ENCODE measurements around the gene KCTD14. TPM values are rescaled to one million over a fixed set of nuclear protein-coding genes. Genes with fewer than 3 reads are reported as not detected.
"Not testable (repeated sequence)": the region's sequence is repeated elsewhere in the genome, so short reads cannot be mapped to it uniquely, and the experiment has no call there.

Gene KCTD14
- total RNA-seq, 6 experiments from 2014 or later = 0.17 to 1.5 (median 0.64) TPM

GRCh38 chr11:78030429-78031325 is 7.6 kb upstream of the KCTD14 start:
- Mint-ChIP-seq H3K27me3 (ENCODE audit: insufficient read depth) (peaks cover 2% of the 10 kb centered on the region; the same call in 1 of the 2 replicates), H3K27ac (peak overlapping the region; percentile 40; the same call in 1 of the 2 replicates), H3K4me1 (ENCODE audit: low read depth) (peaks cover 16% of the 10 kb centered on the region), H3K9me3 (no peaks in the 10 kb centered on the region), H3K36me3 (ENCODE audit: low read depth) (no peaks in the 10 kb centered on the region), H3K4me3 (no peak overlapping the region)
- DNase-seq = no peak
- TF ChIP-seq CTCF (IDR thresholded peaks at IDR 0.05) = no peak

- not testable (repeated sequence) for H3K9me3 Mint-ChIP-seq; DNase-seq; H3K36me3 Mint-ChIP-seq (ENCODE audit: low read depth); H3K27me3 Mint-ChIP-seq (ENCODE audit: insufficient read depth); H3K4me3 Mint-ChIP-seq; H3K27ac Mint-ChIP-seq
- peaks cover 10% of the 10 kb centered on the region for H3K4me1 Mint-ChIP-seq (ENCODE audit: low read depth)
These were observed 5.3 kb upstream of the KCTD14 start for GRCh38 chr11:78028423-78028822.

GRCh38 chr11:78027759-78028158 is 4.7 kb upstream of the KCTD14 start:
- DNase-seq = no peak
- H3K27me3 Mint-ChIP-seq (ENCODE audit: insufficient read depth) = peaks cover 2% of the 10 kb centered on the region; the same call in 1 of the 2 replicates
- no peak for TF ChIP-seq CTCF (IDR thresholded peaks at IDR 0.05)
- no peak overlapping the region for H3K4me3 Mint-ChIP-seq
- no peaks in the 10 kb centered on the region for H3K36me3 Mint-ChIP-seq (ENCODE audit: low read depth)
- H3K27ac Mint-ChIP-seq = no peak overlapping the region
- H3K9me3 Mint-ChIP-seq = no peaks in the 10 kb centered on the region
- peaks cover 14% of the 10 kb centered on the region for H3K4me1 Mint-ChIP-seq (ENCODE audit: low read depth)

GRCh38 chr11:78025378-78025777 is 2.3 kb upstream of the KCTD14 start:
- Mint-ChIP-seq H3K27me3 (ENCODE audit: insufficient read depth) (peaks cover 2% of the 10 kb centered on the region), H3K27ac (no peak overlapping the region), H3K4me3 (no peak overlapping the region), H3K4me1 (ENCODE audit: low read depth) (peaks cover 17% of the 10 kb centered on the region), H3K9me3 (no peaks in the 10 kb centered on the region), H3K36me3 (ENCODE audit: low read depth) (no peaks in the 10 kb centered on the region)
- TF ChIP-seq CTCF (IDR thresholded peaks at IDR 0.05) = no peak
- DNase-seq = no peak

- DNase-seq = no peak
- Mint-ChIP-seq H3K36me3 (ENCODE audit: low read depth) (no peaks in the 10 kb centered on the region), H3K4me1 (ENCODE audit: low read depth) (peaks cover 23% of the 10 kb centered on the region), H3K4me3 (peak overlapping the region; percentile 78), H3K27me3 (ENCODE audit: insufficient read depth) (peaks cover 2% of the 10 kb centered on the region), H3K27ac (no peak overlapping the region), H3K9me3 (no peaks in the 10 kb centered on the region)
- TF ChIP-seq CTCF (IDR thresholded peaks at IDR 0.05) = no peak
These were observed 350 bp upstream of the KCTD14 start for GRCh38 chr11:78023426-78023825.

GRCh38 chr11:78021611-78022010 is 1.5 kb downstream of the KCTD14 start:
- H3K4me3 Mint-ChIP-seq = no peak overlapping the region
- peaks cover 23% of the 10 kb centered on the region for H3K4me1 Mint-ChIP-seq (ENCODE audit: low read depth)
- H3K9me3 Mint-ChIP-seq = no peaks in the 10 kb centered on the region
- peaks cover 3% of the 10 kb centered on the region for H3K27me3 Mint-ChIP-seq (ENCODE audit: insufficient read depth)
- H3K27ac Mint-ChIP-seq = no peak overlapping the region
- no peak for TF ChIP-seq CTCF (IDR thresholded peaks at IDR 0.05)
- DNase-seq = no peak
- no peaks in the 10 kb centered on the region for H3K36me3 Mint-ChIP-seq (ENCODE audit: low read depth)
